Retinal pigment epithelial cell (primary cell): Measurements from ENCODE around the gene CCSAP.
A peak's percentile ranks its signal among the peaks of the same experiment; 100 is the strongest.

Experiments used
- DNase-seq: peaks from one replicate; pipeline ENCODE4 v3.0.0-alpha.2; 2010; ENCODE audit warnings: low read depth
- H3K4me3 ChIP-seq: 2 replicates; pipeline ENCODE4 v1.5.1; 2011; ENCODE audit warnings: mild to moderate bottlenecking, low read length, control low read depth, moderate library complexity
- CTCF ChIP-seq: conservative IDR thresholded peaks from 2 replicates; pipeline ENCODE4 v1.5.1; 2011; ENCODE audit warnings: low read depth, low read length, control low read depth, inconsistent platforms

Gene CCSAP

DNA sequence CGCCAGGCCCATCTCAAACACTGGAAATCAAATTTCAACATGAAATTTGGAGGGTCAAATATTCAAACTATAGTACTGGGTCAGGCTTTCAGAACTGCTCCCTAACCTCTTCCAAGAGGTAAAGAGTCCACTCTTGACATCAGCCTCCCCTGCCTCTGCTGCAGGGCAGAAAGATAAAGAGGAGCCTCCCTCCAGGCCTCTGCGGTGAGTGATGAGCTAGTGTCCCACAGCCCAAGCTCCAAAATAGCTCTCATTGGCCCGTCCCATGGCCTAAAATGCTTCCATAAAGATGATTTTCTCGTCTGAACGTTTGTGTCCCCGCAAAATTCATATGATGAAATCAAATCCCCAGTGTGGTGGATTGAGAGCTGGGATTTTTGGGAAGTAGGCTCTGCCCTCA lies 33.7 kb upstream of the CCSAP start:
- TF ChIP-seq CTCF = no peak
- no peak for DNase-seq
- no peak overlapping the region for H3K4me3 ChIP-seq

GRCh38 chr1:229374485-229374884 lies 31.6 kb upstream of the CCSAP start:
- no peak for TF ChIP-seq CTCF
- no peak overlapping the region for H3K4me3 ChIP-seq
- no peak for DNase-seq

- DNase-seq = no peak
- no peak overlapping the region for H3K4me3 ChIP-seq
- no peak for TF ChIP-seq CTCF
Observed at GRCh38 chr1:229373395-229373794, 30.5 kb upstream of the CCSAP start.

DNA sequence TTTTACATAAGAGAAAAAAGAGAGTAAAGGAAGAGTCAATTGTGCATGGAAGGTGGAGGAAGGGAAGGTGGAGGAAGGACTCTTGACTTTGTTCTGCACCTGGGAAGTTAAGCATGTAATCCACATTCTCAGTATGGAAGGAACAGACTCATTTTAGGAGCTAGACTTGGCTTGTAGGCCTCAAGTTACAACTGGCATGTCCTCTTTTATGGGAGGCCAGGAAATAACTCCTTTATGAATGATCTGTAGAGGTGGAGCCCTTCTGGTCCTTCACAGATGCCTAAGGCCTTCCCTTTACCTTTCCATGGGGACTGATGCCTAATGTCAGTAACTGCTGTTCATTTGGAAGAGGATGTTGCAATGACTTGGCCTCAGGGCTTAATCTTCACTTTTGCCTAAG lies 29.4 kb upstream of the CCSAP start:
- no peak overlapping the region for H3K4me3 ChIP-seq
- DNase-seq = no peak
- no peak for TF ChIP-seq CTCF

DNA sequence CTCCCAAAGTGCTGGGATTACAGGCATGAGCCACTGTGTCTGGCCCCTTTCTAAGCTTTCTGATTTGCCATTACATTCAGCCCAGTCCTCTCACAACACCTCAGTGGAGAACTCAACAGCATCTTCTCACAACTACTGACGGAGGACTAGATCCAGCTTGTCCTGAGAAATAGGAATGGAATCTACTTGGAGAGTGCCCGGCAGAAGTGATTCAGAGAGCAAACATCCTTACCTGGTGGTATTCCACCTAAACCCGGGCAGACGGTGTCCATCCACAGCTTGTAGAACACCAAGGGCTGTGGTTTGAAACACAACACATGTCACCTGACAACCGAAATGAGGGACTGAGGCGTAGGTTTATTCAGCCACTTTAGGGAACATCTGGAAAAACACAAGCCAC lies 28.8 kb upstream of the CCSAP start:
- no peak overlapping the region for H3K4me3 ChIP-seq
- no peak for DNase-seq
- no peak for TF ChIP-seq CTCF

- H3K4me3 ChIP-seq = peak overlapping the region; percentile 5
- no peak for TF ChIP-seq CTCF
- DNase-seq = no peak
Observed at GRCh38 chr1:229370601-229371021, 27.8 kb upstream of the CCSAP start.

DNA sequence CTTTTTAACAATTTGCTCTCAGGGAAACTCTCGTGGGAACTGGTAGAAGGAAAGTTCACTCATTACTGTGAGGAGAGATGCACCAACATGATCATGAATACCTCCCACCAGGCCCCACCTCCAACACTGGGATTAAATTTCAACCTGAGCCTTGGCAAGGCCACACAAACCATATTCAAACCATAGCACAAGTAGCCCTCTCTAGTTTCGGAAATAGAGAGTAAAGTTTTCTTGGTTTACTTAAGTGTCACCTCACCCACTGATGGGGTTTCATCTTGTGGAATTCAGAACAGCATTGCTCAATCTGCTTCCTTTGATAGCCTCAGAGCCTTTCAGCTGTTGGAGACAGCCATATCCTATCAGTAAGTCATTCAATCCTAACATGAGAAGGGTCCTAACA lies 25.5 kb upstream of the CCSAP start:
- TF ChIP-seq CTCF = no peak
- DNase-seq = no peak
- no peak overlapping the region for H3K4me3 ChIP-seq
